HS-27A (cell line): ENCODE results near the gene FAT1.

ENCODE experiments used
- DNase-seq: peaks from one replicate; pipeline ENCODE4 v3.0.0-alpha.2; 2012; ENCODE audit warnings: low read depth, missing footprints

Gene FAT1

GRCh38 chr4:186606591-186606992, 117.1 kb downstream of the FAT1 start:
- no peak for DNase-seq

DNA sequence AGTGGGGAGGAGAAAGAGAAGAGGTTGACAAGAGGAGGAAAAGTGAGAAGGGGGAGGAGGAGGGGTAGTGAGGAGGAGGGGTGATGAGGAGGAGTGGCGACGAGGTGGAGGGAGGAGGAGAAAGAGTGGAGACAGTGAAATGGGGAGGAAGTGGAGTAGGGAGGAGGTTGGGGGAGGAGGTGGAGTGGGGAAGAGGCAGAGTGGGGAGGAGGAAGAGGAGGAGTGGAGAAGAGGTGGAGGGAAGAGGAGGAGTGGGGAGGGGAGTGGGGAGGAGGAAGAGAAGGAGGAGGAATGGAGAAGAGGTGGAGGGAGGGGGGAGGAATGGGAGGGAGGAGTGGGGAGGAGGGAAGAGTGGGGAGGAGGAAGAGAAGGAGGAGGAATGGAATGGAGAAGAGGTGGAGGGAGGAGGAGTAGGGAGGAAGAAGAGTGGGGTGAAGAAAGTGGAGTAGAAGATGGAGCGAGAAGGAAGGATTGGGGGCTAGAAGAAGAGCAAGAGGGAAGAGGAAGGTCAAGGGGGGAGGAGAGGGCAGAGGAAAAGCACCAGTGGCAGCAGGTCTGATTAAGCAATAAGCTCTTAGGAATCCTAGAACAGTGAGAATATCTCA, 118.3 kb downstream of the FAT1 start:
- DNase-seq, result no peak

- DNase-seq, result no peak
These were observed 119.4 kb downstream of the FAT1 start for GRCh38 chr4:186604124-186604807.

GRCh38 chr4:186602978-186603377, 120.7 kb downstream of the FAT1 start:
- DNase-seq, result no peak

DNA sequence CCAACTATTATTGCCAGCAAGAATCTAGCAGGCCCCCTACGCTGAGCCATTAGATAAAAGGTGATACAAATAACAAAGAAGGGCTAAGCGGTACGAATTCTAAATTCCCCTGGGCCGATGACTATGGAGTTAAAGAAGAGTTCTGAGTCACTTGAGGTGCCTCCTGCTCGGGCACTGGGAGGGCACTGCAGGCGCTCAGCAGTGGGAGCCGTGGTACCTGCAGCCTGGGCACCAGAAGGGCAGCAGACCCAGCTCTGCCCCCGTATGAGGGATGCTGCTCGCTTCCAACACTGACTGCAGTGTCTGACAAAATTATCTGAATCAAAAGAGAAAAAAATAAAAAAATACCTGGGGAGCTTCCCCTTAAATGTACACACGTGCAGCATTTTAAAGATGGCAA, 124.2 kb downstream of the FAT1 start:
- no peak for DNase-seq

GRCh38 chr4:186598686-186599085, 125.0 kb downstream of the FAT1 start:
- DNase-seq, result no peak

DNA sequence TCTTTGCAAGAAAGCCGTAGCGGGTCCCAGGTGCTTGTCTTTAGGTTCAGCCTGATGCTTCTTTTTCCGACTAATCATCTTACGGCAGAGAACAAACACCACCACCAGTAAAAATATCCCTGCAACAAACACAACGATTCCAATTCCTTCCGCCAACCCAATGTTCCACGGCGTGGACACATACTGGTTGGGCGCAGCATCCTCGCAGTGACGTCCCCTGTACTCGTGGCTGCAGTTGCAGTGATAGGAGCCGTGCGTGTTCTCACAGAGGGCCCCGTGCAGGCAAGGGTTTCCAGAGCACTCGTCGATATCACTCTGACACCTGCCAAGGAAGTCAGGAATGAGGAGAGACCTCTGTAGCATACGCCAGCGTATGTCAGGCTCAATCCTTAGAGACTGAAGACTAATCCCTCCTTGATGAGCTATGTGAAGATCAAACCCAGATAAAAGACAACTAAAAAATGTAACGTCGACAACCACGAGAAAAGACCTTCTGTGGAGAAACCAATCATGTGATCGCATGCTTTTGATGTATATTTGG, 126.7 kb downstream of the FAT1 start:
- DNase-seq, result no peak

DNA sequence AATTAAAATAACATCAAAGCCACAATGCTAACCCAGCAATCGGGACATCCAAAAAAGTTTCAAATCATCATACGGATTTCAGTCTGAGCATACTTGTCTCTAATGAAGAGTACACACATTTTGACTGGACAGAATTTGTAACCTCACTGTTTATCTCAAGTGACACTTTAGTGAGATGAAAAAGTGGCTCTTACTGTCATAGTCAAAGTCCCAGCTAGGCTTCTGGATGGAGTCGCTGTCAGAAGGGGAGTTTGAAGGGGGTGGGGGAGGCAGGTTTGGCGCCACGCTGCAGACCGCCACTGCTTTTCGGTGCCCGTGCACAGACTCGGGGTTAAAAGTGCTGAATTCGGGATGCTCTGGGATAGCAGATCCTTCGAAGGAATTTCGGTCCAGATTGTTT, 127.3 kb downstream of the FAT1 start:
- DNase-seq, result no peak

DNA sequence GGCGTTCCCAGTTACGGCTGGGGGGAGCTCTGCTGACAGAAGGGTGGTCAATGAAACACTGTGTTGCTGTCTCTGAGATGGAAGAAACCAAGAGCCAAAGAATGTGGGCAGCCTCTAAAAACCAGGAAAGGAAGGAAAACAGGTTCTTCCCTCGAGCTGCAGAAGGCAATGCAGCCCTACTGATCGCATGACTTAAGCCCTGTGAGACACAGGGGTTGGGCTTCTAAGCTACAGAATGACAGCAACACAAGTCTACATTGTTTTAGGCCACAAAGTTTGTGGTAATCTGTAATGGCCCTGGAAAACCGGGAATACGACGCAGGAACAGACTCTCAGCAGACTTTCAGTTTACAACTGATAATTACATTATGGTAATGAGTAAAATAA, 130.1 kb downstream of the FAT1 start:
- no peak for DNase-seq

- DNase-seq, result no peak
These were observed 130.6 kb downstream of the FAT1 start for GRCh38 chr4:186592966-186593586.

DNA sequence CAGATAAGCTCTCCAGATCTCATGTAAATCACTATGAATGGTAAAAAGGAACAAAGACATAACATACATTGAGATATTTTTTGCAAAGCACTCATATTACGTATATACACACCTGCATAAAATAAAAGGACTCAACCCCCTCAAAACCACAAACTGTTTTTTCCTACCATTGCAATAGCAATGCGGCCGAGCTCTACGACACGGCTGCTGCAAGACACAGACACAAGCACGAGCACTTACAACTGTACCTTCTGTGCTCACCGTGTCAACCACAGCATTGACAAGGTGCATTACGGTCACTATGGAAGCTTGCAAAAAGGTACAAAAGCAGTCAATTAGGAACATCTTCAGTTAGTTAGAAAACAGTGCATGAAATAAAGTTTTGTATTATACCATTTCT, 131.2 kb downstream of the FAT1 start:
- no peak for DNase-seq

GRCh38 chr4:186591651-186592050, 132.0 kb downstream of the FAT1 start:
- no peak for DNase-seq

- DNase-seq, result no peak
These were observed 135.2 kb downstream of the FAT1 start for GRCh38 chr4:186588503-186588902.

- DNase-seq, result no peak
These were observed 136.1 kb downstream of the FAT1 start for GRCh38 chr4:186587416-186588018.

DNA sequence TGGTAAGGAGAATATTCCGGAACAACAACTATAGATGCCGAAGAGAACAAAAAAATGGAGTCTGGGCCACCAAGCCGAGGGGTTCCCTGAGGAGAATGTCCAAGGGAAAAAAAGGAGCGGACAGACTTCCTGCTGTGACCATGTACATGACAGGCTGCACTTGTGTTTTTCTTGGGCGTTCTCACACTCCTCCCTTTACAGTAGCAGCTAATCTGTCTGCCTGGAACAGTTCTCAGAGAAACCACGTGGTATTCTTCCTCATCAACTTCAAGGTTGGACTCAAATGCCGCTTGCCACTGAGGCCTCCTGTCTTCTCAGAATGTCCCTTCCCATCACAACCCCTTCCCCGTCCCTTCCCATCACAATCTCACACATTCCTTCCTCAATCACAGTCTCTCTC, 137.5 kb downstream of the FAT1 start:
- no peak for DNase-seq

- no peak for DNase-seq
These were observed 138.7 kb downstream of the FAT1 start for GRCh38 chr4:186584912-186585311.

DNA sequence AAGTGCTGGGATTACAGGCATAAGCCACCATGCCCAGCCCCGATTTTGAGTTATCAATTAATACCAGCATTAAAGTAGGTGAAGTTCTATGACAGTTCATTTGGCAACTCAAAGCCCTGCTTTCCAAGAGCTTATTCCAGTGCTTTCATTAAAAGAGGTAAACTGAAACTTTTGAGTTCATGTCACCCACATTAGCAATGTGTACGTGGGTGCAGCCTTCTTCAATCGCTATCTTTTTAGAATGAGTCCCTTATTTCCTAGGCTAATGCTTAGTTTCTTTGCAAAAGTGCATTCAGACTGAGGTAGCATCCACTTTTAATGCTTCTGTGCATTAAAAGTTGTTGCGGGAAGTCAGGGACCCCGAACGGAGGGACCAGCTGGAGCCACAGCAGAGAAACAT, 142.2 kb downstream of the FAT1 start:
- no peak for DNase-seq

DNA sequence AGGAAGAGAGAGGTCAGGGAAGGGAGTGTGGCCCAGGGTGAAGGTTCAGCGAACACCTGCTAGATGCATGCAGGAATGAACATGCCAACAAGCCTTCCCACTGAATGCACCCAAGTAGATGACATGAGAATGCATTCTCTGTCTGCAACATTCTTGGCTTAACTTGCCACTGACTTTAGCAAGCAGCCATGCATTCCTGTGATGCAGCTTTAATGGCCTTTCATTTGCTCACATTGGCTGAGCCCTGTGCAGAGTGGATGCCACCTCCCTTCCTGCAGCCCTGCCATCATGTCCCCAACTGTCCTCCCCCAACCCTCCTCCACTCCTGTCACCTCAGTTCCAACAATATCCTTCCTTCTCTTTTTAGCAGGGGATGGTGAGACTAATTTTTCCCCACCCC, 143.0 kb downstream of the FAT1 start:
- no peak for DNase-seq

- DNase-seq, result no peak
These were observed 153.3 kb downstream of the FAT1 start for GRCh38 chr4:186570193-186570996.

- DNase-seq, result no peak
These were observed 154.0 kb downstream of the FAT1 start for GRCh38 chr4:186569533-186570192.

GRCh38 chr4:186566068-186566467, 157.6 kb downstream of the FAT1 start:
- no peak for DNase-seq

DNA sequence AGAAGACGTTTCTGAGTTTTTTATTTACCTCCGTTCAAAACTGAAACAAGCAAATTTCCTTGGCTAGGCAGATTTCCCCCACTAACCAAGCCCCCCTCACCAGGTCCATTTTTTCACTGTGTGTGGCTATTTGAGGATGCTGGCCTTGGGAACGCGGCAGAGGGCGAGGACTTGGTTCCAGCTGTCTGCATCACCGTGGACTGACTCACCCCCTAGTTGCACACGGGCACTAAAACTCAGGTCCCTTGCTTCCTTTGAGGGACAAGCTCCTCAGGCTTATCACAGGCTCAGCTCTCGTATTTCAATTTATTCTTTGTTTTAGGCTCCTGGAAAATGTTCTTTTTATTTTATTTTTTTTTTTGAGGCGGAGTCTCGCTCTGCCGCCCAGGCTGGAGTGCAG, 159.9 kb downstream of the FAT1 start:
- no peak for DNase-seq
